GM12874 (cell line): ENCODE results near the gene TPGS1.

ENCODE experiments used
- TF ChIP-seq, protein P1 (sequence below): IDR thresholded peaks from 2 replicates; pipeline ENCODE4 v1.5.1; 2011; ENCODE audit warnings: low read depth, mild to moderate bottlenecking, control low read depth, low read length, moderate library complexity; ENCODE audit not compliant: insufficient read depth

Gene TPGS1

DNA sequence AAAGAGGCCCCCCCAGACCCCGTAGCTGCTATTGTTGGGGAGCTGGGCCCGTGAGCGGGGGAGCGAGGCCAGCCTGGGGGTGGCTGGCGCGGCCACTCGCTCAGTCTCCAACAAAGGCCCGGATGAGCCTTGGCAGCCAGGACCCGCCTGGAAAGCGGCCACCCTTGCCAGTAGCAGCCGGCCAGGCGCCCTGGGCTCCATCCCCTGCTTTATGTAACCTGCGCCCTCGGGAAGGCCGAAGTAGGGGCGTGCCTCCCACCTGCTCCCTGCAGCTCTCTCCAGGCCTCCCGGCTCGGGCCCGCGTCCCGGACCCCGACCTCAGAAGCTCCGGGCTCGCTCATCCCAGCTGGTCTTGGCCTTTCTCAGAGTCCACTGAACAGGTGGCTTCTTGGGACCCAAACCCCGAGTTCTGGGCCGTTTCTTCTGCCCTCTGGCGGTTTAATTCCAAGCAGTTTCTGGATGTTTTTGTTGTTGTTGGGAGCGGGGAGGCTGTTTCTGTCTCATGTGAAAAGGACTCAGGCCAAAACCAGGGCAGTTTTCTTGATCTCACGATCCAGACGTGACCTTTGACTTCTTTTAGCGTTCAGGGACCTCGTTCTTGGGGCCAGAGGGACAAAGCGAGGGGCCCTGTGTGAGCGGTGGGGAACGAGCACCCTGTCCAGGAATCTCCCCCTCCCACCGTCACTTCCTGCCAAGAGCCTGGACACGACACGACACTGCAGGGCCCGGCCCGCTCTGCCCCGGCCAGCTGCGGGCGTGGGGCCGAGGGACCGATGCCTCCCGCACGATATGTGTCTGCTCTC is 25.5 kb downstream of the TPGS1 start:
- TF ChIP-seq, protein P1, sequence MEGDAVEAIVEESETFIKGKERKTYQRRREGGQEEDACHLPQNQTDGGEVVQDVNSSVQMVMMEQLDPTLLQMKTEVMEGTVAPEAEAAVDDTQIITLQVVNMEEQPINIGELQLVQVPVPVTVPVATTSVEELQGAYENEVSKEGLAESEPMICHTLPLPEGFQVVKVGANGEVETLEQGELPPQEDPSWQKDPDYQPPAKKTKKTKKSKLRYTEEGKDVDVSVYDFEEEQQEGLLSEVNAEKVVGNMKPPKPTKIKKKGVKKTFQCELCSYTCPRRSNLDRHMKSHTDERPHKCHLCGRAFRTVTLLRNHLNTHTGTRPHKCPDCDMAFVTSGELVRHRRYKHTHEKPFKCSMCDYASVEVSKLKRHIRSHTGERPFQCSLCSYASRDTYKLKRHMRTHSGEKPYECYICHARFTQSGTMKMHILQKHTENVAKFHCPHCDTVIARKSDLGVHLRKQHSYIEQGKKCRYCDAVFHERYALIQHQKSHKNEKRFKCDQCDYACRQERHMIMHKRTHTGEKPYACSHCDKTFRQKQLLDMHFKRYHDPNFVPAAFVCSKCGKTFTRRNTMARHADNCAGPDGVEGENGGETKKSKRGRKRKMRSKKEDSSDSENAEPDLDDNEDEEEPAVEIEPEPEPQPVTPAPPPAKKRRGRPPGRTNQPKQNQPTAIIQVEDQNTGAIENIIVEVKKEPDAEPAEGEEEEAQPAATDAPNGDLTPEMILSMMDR = peak; percentile 43

DNA sequence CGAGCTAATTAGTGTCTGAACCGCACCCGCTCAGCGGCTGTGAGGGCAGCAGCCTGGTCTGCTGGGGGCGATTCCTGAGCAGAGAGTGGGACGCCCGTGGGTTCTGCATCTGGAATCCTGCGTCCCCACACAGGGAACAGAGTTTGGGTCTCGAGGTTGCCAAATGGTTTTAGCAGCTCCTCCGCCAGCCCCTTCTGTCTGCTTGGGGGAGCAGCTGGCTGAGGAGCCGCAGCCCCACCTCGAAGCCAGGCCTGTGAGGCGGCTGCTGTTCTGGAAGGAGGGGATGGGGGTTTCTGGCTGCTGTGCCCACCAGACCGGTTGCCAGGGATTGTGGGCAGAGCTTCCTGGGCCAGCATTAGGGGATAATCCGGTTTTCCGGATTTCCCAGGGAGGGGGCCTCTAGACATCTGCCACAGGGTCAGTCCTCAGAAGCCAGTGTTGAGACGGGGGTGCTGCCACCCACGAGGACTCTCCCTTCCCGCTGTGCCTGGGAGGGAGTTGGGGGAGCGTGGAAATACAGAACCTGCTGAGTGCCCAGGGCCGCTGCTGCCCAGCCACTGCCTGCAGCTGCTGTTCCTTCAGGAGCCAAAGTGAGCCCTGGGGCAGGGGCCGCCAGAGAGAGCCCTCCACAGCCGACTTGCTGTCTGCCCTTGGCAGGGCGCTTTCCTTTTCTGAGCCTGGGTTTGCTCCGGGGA is 26.2 kb downstream of the TPGS1 start:
- TF ChIP-seq, protein P1 = no peak

GRCh38 chr19:534088-534487 is 26.8 kb downstream of the TPGS1 start:
- TF ChIP-seq, protein P1 = no peak

GRCh38 chr19:535017-535835 is 27.9 kb downstream of the TPGS1 start:
- TF ChIP-seq, protein P1 = no peak

GRCh38 chr19:536031-536880 is 29.0 kb downstream of the TPGS1 start:
- TF ChIP-seq, protein P1 = no peak

DNA sequence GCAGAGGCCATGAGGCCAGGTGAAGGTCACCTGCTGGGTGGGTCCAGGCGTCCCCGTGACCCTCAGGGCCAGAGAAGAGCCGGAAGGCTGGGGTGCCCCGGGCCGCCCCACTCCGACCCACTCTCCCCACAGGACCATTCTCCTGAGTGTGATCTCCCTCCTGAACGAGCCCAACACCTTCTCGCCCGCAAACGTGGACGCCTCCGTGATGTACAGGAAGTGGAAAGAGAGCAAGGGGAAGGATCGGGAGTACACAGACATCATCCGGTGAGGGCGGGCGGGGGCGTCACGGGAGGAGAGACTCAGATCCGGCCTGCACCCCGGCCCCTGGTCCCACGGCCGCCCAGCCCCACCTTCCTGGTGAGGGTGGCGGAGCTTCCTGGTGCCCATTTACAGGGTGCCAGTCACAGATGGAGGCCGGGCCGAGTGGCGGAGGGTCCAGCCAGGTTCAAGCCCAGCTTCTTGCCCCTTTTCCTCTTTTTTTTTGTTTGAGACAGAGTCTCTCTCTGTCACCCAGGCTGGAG is 29.6 kb downstream of the TPGS1 start:
- TF ChIP-seq, protein P1 = no peak
